ENCODE data around the gene SFSWAP. TPM values are rescaled to one million over a fixed set of nuclear protein-coding genes. Genes with fewer than 3 reads are reported as not detected.

The SFSWAP gene
- total and polyA plus RNA-seq, 2 of the 8 experiments (the other 6 are each of a cell fraction or from before 2014, with no cell fraction given) = 36.5 to 49.5 TPM

DNA sequence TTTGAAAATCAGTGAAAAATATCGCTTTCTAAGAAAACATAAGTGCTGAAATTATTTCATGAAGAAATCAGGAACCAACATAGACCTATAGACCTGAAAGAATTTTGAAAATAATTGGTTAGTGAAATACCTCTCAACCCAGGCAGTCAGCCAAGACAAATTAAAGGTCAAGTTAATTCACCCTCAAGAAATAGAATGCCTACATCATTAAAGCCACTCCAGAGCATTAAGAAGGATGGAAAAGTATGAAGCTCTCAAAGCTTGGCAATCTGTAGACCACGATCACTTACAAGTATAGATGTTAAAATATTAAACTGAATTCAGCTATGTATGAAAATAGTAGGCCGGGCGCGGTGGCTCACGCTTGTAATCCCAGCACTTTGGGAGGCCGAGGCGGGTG, 48.3 kb downstream of the SFSWAP start (continued):
- TF ChIP-seq, protein P1, sequence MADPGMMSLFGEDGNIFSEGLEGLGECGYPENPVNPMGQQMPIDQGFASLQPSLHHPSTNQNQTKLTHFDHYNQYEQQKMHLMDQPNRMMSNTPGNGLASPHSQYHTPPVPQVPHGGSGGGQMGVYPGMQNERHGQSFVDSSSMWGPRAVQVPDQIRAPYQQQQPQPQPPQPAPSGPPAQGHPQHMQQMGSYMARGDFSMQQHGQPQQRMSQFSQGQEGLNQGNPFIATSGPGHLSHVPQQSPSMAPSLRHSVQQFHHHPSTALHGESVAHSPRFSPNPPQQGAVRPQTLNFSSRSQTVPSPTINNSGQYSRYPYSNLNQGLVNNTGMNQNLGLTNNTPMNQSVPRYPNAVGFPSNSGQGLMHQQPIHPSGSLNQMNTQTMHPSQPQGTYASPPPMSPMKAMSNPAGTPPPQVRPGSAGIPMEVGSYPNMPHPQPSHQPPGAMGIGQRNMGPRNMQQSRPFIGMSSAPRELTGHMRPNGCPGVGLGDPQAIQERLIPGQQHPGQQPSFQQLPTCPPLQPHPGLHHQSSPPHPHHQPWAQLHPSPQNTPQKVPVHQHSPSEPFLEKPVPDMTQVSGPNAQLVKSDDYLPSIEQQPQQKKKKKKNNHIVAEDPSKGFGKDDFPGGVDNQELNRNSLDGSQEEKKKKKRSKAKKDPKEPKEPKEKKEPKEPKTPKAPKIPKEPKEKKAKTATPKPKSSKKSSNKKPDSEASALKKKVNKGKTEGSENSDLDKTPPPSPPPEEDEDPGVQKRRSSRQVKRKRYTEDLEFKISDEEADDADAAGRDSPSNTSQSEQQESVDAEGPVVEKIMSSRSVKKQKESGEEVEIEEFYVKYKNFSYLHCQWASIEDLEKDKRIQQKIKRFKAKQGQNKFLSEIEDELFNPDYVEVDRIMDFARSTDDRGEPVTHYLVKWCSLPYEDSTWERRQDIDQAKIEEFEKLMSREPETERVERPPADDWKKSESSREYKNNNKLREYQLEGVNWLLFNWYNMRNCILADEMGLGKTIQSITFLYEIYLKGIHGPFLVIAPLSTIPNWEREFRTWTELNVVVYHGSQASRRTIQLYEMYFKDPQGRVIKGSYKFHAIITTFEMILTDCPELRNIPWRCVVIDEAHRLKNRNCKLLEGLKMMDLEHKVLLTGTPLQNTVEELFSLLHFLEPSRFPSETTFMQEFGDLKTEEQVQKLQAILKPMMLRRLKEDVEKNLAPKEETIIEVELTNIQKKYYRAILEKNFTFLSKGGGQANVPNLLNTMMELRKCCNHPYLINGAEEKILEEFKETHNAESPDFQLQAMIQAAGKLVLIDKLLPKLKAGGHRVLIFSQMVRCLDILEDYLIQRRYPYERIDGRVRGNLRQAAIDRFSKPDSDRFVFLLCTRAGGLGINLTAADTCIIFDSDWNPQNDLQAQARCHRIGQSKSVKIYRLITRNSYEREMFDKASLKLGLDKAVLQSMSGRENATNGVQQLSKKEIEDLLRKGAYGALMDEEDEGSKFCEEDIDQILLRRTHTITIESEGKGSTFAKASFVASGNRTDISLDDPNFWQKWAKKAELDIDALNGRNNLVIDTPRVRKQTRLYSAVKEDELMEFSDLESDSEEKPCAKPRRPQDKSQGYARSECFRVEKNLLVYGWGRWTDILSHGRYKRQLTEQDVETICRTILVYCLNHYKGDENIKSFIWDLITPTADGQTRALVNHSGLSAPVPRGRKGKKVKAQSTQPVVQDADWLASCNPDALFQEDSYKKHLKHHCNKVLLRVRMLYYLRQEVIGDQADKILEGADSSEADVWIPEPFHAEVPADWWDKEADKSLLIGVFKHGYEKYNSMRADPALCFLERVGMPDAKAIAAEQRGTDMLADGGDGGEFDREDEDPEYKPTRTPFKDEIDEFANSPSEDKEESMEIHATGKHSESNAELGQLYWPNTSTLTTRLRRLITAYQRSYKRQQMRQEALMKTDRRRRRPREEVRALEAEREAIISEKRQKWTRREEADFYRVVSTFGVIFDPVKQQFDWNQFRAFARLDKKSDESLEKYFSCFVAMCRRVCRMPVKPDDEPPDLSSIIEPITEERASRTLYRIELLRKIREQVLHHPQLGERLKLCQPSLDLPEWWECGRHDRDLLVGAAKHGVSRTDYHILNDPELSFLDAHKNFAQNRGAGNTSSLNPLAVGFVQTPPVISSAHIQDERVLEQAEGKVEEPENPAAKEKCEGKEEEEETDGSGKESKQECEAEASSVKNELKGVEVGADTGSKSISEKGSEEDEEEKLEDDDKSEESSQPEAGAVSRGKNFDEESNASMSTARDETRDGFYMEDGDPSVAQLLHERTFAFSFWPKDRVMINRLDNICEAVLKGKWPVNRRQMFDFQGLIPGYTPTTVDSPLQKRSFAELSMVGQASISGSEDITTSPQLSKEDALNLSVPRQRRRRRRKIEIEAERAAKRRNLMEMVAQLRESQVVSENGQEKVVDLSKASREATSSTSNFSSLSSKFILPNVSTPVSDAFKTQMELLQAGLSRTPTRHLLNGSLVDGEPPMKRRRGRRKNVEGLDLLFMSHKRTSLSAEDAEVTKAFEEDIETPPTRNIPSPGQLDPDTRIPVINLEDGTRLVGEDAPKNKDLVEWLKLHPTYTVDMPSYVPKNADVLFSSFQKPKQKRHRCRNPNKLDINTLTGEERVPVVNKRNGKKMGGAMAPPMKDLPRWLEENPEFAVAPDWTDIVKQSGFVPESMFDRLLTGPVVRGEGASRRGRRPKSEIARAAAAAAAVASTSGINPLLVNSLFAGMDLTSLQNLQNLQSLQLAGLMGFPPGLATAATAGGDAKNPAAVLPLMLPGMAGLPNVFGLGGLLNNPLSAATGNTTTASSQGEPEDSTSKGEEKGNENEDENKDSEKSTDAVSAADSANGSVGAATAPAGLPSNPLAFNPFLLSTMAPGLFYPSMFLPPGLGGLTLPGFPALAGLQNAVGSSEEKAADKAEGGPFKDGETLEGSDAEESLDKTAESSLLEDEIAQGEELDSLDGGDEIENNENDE (IDR thresholded peaks at IDR 0.05; ENCODE audit: insufficient replicate concordance, low read length) = no peak
- TF ChIP-seq, protein P2, sequence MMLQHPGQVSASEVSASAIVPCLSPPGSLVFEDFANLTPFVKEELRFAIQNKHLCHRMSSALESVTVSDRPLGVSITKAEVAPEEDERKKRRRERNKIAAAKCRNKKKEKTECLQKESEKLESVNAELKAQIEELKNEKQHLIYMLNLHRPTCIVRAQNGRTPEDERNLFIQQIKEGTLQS (IDR thresholded peaks at IDR 0.05; ENCODE audit: insufficient read depth, low read depth, low read length) = no peak
- no peak for TF ChIP-seq FOSL1 (IDR thresholded peaks at IDR 0.05; ENCODE audit: insufficient read depth, low read depth, low read length)
